Heart left ventricle (tissue), 16 donors: ENCODE measurements around the gene APCDD1. TPM values are rescaled to one million over a fixed set of nuclear protein-coding genes. Genes with fewer than 3 reads are reported as not detected.
A peak's percentile ranks its signal among the peaks of the same experiment; 100 is the strongest.

Source experiments
- ATAC-seq, 4 donors: fragments of 200-7000 bp; cut with Tn5 transposase; one replicate each; pipeline ENCODE4 v1.9.1; 2020 to 2022; ENCODE audit warnings: moderate library complexity in 4 of 4, mild to moderate bottlenecking in 3 of 4, moderate number of reproducible peaks in 1 of 4
- DNase-seq, 5 donors: peaks; one replicate each; pipeline ENCODE4 v3.0.0-alpha.2; 2020
- H3K27ac ChIP-seq, 12 donors: fragments of 200-600 bp; sonication (generic) in 4 of 12; one replicate each; pipeline versions ENCODE4 v1.5.0 to v1.8.0; 2016 to 2022; ENCODE audit warnings: mild to moderate bottlenecking in 2 of 12
- H3K27me3 ChIP-seq, 9 donors: fragments of 200-600 bp; sonication (generic) in 2 of 9; one replicate each; pipeline versions ENCODE4 v1.5.1 to v1.8.0; 2016 to 2022; ENCODE audit warnings: mild to moderate bottlenecking in 3 of 9
- H3K36me3 ChIP-seq, 9 donors: fragments of 200-600 bp; sonication (generic) in 2 of 9; one replicate each; pipeline versions ENCODE4 v1.5.0 to v1.8.0; 2018 to 2022; ENCODE audit warnings: mild to moderate bottlenecking in 2 of 9
- H3K4me1 ChIP-seq, 12 donors: fragments of 200-600 bp; sonication (generic) in 4 of 12; one replicate each; pipeline versions ENCODE4 v1.5.0 to v1.8.0; 2016 to 2022; ENCODE audit warnings: mild to moderate bottlenecking in 3 of 12
- H3K4me3 ChIP-seq, 12 donors: fragments of 200-600 bp; sonication (generic) in 4 of 12; one replicate each; pipeline versions ENCODE4 v1.5.0 to v1.8.0; 2017 to 2022; ENCODE audit warnings: mild to moderate bottlenecking in 9 of 12, moderate library complexity in 4 of 12
- H3K9me3 ChIP-seq, 12 donors: fragments of 200-600 bp; sonication (generic) in 4 of 12; one replicate each; pipeline versions ENCODE4 v1.5.0 to v1.8.0; 2016 to 2022; ENCODE audit warnings: mild to moderate bottlenecking in 1 of 12
- POLR2A ChIP-seq, 2 donors: fragments of 450-650 bp; IDR thresholded peaks; one replicate each; pipeline ENCODE4 v1.6.1; 2017; ENCODE audit warnings: antibody characterized with exemption in 2 of 2, mild to moderate bottlenecking in 2 of 2, moderate library complexity in 2 of 2
- WGBS, 4 donors: extraction: QIAGEN DNeasy Blood & Tissue Kit in 2 of 4; methylation state at CpG; one replicate each; pipeline versions ENCODE4 v1.1.5 to v1.1.7; 2013 to 2018; 5-methylcytosine and 5-hydroxymethylcytosine counted together
- intact Hi-C, 10 donors: fragments of 100-400 bp; cut with DNase I; formaldehyde crosslinking; loops; one replicate each; pipeline versions ENCODE4 v1.11.1 to v1.14.2; 2022
- polyA plus RNA-seq, 2 donors: library from polyadenylated mRNA; stranded (reverse); fragments of 200-250 nt; gene quantifications; one replicate each; pipeline ENCODE4 v1.2.3, GENCODE V29; 2013
- total RNA-seq, 9 donors: library from RNA; depleted of rRNA in 2 of 9; stranded (reverse); fragments of >200 nt in 2 of 9; fragmentation: NEBNext Ultra II Directional in 3 of 9; extraction: Animal tissue kit (Norgen Biotek cat#: 25700) in 3 of 9; gene quantifications; one replicate each; pipeline versions ENCODE4 v1.1.0 to v1.2.4, GENCODE V29; 2016 to 2023
- TF ChIP-seq, protein P1 (sequence below), 12 donors: fragments of 200-600 bp; sonication (generic) in 4 of 12; IDR thresholded peaks; one replicate each; pipeline versions ENCODE4 v1.5.0 to v1.8.0; 2018 to 2022; ENCODE audit warnings: antibody characterized with exemption in 12 of 12, mild to moderate bottlenecking in 5 of 12
- donor health status: ischemic (EF 13 %, LVEDD 7.1; RV severe dilation, severe dysfunction).
- donor health status: healthy with polysubstance abuse.
- donor health status: DM: no; HTN: yes; CAD: no.
- donor health status: DM: no; HTN: no; CAD: no.
- donor health status: ischemic (EF 25% LVEDD 6.9; RV normal size, moderate dysfunction).
- donor health status: ischemic (EF 25% LVEDD 5.7; RV mildly dilated, moderate dysfunction).
- donor health status: healthy.
- donor health status: DM: yes; HTN: yes; CAD: no.
- donor health status: ischemic (EF 35%, LVEDD 5.7; RV mildly dilated, moderate dysfunction).
- donor health status: nonischemic (EF 11% LVEDD 7.7; RV severe dilation, severe dysfunction).
- donor health status: DM: yes; HTN: yes; CAD: no.
- donor health status: PGD.
- donor health status: ischemic (EF 29% LVEDD 5.4; RV normal size, mild dysfunction).
- donor health status: nonischemic (EF 23%, LVEDD 6.1; RV moderate dilation, normal function).

Gene APCDD1
- total and polyA plus RNA-seq, 11 donors: 7.5 to 65.4 (median 15.7) TPM

DNA sequence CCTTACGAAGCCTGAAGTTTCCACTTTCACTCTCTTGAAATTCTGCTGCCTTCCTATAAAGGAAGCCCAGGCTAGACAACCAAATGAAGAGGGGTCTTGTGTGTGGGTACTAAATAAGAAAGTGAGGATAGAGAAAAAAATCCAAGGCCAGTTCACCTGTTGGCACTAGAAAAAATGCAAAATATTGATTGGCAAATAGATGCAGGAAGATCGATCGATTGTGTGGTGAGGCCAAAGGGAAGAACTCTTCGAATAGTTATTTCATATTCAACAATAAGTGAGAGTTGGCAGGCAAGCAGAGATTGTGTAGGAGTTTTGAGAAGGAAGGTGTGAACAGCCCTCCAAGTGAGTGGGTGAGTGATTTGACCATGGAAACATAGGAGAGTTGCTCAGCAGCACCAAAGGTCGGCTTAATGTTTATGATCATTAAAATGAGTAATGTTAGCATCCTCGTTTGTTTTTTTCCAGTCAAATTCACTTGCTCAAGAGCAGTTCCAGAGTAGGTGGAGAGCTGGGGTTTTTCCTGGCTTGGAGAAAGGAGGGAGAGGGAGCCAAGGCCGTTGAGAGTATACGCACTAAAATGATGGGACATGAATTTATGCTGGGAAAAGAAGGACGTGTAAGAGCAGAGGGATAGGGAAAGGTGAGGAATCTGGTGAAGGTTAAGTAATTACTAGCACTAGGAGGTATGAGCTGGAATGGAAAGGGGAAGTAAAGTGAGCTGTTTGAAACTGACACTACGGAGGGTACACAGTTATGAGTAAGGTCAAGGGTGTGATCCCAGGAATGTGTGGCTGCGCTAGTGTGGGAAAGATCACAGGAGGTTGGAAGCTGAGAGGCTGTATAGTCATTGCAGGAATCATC, 70.3 kb downstream of the APCDD1 start:
- 71 to 77% (median 73%) methylated on average over 11 of the region's 11 CpGs for WGBS, 4 donors
- ATAC-seq (no peak), DNase-seq (no peak)
- H3K4me3 ChIP-seq: peak overlapping the region in 7 of 12 donors; percentile 76 to 98 (median 83)
- H3K36me3 ChIP-seq: no peaks in the 10 kb centered on the region
- H3K4me1 ChIP-seq: peaks cover 0 to 42% (median 25%) of the 10 kb centered on the region in 12 donors
- H3K27me3 ChIP-seq: no peaks in the 10 kb centered on the region
- H3K27ac ChIP-seq: peak overlapping the region in 6 of 12 donors; percentile 26 to 99 (median 96)
- intact Hi-C loops: loop anchor here in 4 of 10 donors (5.0 to 10.0 kb wide), 5 partner anchors 507 to 950 kb away; partner anchors contain the start of genes RAB31 (in 1 of the 4) and VAPA (in 1 of the 4)
- H3K9me3 ChIP-seq: no peaks in the 10 kb centered on the region
- TF ChIP-seq POLR2A (IDR thresholded peaks at IDR 0.05): no peak
- TF ChIP-seq, protein P1, sequence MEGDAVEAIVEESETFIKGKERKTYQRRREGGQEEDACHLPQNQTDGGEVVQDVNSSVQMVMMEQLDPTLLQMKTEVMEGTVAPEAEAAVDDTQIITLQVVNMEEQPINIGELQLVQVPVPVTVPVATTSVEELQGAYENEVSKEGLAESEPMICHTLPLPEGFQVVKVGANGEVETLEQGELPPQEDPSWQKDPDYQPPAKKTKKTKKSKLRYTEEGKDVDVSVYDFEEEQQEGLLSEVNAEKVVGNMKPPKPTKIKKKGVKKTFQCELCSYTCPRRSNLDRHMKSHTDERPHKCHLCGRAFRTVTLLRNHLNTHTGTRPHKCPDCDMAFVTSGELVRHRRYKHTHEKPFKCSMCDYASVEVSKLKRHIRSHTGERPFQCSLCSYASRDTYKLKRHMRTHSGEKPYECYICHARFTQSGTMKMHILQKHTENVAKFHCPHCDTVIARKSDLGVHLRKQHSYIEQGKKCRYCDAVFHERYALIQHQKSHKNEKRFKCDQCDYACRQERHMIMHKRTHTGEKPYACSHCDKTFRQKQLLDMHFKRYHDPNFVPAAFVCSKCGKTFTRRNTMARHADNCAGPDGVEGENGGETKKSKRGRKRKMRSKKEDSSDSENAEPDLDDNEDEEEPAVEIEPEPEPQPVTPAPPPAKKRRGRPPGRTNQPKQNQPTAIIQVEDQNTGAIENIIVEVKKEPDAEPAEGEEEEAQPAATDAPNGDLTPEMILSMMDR (IDR thresholded peaks at IDR 0.05): no peak

DNA sequence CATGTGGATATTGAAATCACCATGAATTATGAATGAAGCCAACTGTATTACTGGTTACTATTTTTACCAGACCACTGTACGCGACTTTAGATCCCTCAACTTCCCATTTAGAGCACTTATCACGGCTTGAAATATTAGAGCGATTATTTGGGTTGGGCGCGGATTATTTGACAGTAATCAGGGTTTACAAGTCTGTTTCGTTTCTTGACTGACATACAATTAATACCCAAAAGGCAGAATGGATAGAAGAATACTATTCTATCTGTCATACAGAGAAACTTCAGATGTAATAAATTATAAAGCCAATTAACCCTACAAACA, 70.9 kb downstream of the APCDD1 start:
- H3K27ac ChIP-seq: peak overlapping the region in 9 of 12 donors; percentile 26 to 99 (median 95)

DNA sequence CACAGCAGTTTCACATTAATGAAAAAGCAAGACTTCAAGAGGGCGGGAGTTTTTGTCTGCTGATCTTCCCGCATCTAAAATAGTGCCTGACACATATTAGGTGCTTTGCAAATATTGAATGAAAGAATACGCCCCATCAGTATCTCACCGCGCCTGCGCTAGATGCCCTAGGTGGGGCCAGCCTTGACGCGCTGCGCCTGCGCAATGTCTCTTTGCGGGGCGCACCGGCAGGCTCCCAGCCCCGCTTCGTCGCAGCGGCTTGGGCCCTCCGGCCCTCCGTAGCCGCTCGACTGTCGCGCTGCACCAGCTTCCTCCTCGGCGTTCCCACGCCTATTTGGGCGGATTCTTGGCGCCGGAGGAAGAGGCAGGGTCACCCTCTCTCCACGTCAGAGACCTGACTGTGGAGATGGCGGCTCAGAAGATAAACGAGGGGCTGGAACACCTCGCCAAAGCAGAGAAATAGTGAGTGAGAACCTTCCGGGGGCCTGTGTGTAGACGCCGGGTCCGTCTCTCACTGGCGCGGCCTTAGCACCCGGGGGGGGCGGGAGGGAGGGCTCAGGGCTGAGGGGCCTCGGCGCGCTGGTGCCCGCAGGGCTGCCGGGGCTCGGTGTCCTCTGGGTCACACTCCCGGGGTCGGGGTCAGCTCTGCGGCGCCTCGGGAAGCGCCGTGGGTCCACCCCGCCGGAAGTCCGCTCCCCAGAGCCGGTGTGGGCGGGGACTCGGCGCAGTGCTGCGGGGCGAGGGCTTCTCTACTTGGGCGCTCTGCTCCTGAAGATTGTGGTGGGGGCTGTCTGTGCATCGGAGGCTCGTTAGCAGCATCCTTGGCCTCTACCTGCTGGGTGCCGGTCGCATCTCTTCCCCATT, 71.5 kb downstream of the APCDD1 start, which contains the start of gene NAPG:
Gene NAPG, plus strand, starts transcription at position 331 of the 864 bp plus-strand sequence. Its CDS starts 76 bp downstream, at position 407.
- peak; percentile 84 to 96 (median 94) for ATAC-seq
- Histone ChIP-seq H3K27me3 (no peaks in the 10 kb centered on the region), H3K36me3 (peaks cover 0 to 4% (median 0%) of the 10 kb centered on the region in 9 donors), H3K27ac (peak within 1 kb of the TSS; percentile 88 to 99 (median 95)), H3K9me3 (no peaks in the 10 kb centered on the region), H3K4me3 (peak within 1 kb of the TSS; percentile 57 to 98 (median 79)), H3K4me1 (peaks cover 0 to 50% (median 31%) of the 10 kb centered on the region in 12 donors)
- WGBS, 4 donors: 0 to 2% (median 1%) methylated on average over 26 to 68 of the region's 68 CpGs
- TF ChIP-seq, protein P1 (IDR thresholded peaks at IDR 0.05): peak in 1 of 12 donors; percentile 16
- TF ChIP-seq POLR2A (IDR thresholded peaks at IDR 0.05): peak in 1 of 2 donors; percentile 62
- intact Hi-C loops: loop anchor here in 4 of 10 donors (5.0 to 10.0 kb wide), 4 partner anchors 614 to 951 kb away; partner anchors contain the start of genes RAB31 (in 1 of the 4) and VAPA (in 1 of the 4)
- DNase-seq: peak; percentile 94 to 96 (median 96)

More for the DNA sequence above, 70.9 kb downstream of the APCDD1 start:
- Histone ChIP-seq H3K9me3 (no peaks in the 10 kb centered on the region), H3K36me3 (no peaks in the 10 kb centered on the region), H3K4me3 (peak overlapping the region in 10 of 12 donors; percentile 64 to 98 (median 82)), H3K4me1 (peaks cover 0 to 45% (median 29%) of the 10 kb centered on the region in 12 donors), H3K27me3 (no peaks in the 10 kb centered on the region)
- DNase-seq: no peak
- intact Hi-C loops: loop anchor here in 4 of 10 donors (5.0 to 10.0 kb wide), 4 partner anchors 613 to 951 kb away; partner anchors contain the start of genes RAB31 (in 1 of the 4) and VAPA (in 1 of the 4)
- ATAC-seq: no peak
- 58 to 71% (median 65%) methylated on average over 7 of the region's 7 CpGs for WGBS, 4 donors
- no peak for TF ChIP-seq POLR2A (IDR thresholded peaks at IDR 0.05)
- TF ChIP-seq, protein P1 (IDR thresholded peaks at IDR 0.05): no peak
